ENCODE results near the gene BIK.

- no peak for TF ChIP-seq EP300 (IDR thresholded peaks at IDR 0.05)
- TF ChIP-seq CTCF (IDR thresholded peaks at IDR 0.05), result no peak
- no peak for TF ChIP-seq POLR2AphosphoS5 (IDR thresholded peaks at IDR 0.05)
- no peak for TF ChIP-seq POLR2A (IDR thresholded peaks at IDR 0.05)
Measured at GRCh38 chr22:43126501-43127165, 16.1 kb downstream of the BIK start.
